Fibroblast of mammary gland (primary cell): ENCODE measurements around the gene HLA-DOA.

ENCODE experiments used
- DNase-seq: peaks from one replicate; pipeline ENCODE4 v3.0.0-alpha.2; 2010; ENCODE audit warnings: low read depth
- H3K4me3 ChIP-seq: 2 replicates; pipeline ENCODE4 v1.5.1; 2011; ENCODE audit warnings: low read depth, mild to moderate bottlenecking, low read length, moderate library complexity; ENCODE audit not compliant: control insufficient read depth
- TF ChIP-seq, protein P1 (sequence below): conservative IDR thresholded peaks from 2 replicates; pipeline ENCODE4 v1.5.1; 2011; ENCODE audit warnings: low read depth, low read length, inconsistent platforms; ENCODE audit not compliant: control insufficient read depth, insufficient read depth

Gene HLA-DOA

DNA sequence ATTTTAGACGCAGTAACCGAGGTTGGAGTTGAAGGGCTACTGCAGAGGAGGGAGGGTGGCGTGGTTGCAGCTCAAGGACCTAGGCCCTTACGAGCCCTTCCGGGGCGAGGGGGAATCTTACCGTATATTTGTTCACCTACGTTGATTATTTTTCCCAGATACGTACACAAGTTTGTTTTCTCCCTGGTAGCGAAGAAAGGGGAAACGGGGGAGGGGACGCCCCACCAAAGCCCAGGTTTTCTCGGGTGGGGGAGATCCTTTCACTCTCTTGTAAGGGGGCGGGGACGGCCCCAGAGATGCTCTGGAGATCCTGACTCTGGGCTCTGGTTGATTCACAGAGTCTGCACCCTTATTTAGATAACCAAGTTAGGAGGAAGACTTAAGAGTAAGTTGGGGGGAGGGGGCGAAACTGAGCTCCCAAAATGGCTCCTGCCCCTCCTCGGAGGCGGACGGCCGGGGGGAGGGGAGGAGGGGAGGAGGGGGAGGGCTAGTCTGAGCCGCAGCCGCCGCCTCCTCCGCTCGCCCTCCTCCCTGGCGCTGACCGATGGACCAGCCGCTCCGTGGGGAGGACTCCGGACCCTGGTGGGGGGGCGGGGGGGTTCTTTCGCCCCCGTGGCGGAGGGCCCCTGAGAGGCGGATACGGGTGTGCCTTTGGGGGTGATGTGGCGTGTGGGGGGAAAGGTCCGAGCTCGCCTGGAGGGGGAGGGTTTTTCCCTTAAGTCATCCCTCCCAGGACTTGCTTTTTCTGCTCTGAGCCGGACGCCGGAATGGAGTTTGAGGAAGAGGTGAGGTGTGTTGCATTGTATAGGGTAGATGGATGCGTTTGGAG lies 38.8 kb downstream of the HLA-DOA start:
- peak; percentile 90 for DNase-seq
- TF ChIP-seq, protein P1, sequence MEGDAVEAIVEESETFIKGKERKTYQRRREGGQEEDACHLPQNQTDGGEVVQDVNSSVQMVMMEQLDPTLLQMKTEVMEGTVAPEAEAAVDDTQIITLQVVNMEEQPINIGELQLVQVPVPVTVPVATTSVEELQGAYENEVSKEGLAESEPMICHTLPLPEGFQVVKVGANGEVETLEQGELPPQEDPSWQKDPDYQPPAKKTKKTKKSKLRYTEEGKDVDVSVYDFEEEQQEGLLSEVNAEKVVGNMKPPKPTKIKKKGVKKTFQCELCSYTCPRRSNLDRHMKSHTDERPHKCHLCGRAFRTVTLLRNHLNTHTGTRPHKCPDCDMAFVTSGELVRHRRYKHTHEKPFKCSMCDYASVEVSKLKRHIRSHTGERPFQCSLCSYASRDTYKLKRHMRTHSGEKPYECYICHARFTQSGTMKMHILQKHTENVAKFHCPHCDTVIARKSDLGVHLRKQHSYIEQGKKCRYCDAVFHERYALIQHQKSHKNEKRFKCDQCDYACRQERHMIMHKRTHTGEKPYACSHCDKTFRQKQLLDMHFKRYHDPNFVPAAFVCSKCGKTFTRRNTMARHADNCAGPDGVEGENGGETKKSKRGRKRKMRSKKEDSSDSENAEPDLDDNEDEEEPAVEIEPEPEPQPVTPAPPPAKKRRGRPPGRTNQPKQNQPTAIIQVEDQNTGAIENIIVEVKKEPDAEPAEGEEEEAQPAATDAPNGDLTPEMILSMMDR: no peak

DNA sequence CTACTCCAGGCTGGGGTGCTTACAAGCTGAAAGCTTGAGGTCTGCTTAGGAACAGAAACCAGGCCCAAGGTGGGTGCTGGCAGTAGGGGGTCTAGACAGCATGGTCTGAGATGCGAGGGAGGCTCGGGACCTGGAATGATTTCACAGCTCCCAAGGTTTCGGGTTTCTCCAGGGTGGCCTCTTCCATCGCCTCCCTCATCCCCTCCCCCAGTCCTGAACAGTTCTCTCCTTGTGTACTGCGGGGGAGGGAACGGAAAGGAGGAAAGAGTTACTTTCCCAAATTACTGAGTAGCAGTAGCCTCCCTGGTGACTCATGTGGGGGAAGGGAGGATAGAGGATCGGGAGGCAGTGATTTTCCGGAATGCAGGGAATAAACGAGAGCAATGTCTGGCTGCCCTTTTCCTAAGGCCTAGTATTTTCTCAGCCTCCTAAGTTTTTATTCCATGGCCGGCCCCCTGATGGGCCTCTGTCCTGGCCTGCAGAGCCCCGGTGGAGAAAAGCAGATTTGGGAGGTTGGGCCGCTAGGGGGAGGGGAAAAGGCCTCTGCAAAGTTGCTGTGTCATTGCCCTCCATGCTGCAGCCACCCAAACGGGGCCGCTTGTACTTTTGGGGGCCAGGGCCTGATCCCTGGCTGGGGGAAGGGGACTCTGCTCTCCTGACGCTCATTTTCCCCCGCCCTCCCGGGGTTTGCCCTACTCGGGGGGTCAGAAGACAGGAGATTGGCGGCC lies 39.5 kb downstream of the HLA-DOA start:
- TF ChIP-seq, protein P1: peak; percentile 12
- peak; percentile 98 for DNase-seq
- peak overlapping the region; percentile 98 for H3K4me3 ChIP-seq

More for the DNA sequence above, 38.8 kb downstream of the HLA-DOA start:
- peak overlapping the region; percentile 98 for H3K4me3 ChIP-seq

DNA sequence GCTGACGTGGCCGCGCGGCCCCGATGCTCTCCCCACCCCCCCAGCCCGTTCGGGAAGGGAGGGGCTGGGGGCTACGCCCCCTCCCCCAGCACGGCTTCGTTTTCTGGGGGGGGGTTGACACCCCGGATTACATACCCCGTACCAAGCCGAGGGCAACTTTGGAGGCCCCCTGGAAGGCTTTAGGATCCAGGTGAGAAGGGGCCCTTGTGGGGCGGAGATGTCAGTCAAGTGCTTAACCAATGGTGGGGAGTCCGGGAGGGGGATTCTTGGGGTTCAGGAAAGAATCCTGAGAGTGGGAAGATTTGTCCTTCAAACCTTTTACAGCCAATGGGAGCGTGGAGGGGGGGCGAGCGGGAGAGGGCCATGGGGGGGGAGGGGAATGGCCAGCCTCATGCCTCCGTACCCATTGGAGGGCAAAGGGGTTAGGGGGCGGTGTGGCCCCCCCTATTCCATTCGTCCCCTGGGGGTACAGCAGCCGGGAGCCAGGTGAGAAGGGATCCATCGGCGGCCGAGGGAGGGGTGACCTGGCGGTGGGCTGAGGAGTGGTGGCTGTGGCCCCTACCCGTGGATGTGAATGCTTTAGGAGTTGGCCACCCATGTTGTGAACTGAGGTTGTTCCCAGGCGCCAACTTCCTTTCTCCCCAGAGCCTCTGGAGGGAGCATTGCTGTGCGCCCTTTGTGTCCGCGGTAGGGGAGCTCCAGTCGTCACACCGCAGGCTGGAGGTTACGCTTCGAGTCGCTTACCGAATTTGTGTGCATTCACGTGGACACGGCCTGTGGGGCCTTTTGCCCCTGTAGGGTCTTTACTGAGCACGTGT lies 40.3 kb downstream of the HLA-DOA start:
- TF ChIP-seq, protein P1: peak; percentile 19
- peak overlapping the region; percentile 98 for H3K4me3 ChIP-seq
- peak; percentile 83 for DNase-seq

DNA sequence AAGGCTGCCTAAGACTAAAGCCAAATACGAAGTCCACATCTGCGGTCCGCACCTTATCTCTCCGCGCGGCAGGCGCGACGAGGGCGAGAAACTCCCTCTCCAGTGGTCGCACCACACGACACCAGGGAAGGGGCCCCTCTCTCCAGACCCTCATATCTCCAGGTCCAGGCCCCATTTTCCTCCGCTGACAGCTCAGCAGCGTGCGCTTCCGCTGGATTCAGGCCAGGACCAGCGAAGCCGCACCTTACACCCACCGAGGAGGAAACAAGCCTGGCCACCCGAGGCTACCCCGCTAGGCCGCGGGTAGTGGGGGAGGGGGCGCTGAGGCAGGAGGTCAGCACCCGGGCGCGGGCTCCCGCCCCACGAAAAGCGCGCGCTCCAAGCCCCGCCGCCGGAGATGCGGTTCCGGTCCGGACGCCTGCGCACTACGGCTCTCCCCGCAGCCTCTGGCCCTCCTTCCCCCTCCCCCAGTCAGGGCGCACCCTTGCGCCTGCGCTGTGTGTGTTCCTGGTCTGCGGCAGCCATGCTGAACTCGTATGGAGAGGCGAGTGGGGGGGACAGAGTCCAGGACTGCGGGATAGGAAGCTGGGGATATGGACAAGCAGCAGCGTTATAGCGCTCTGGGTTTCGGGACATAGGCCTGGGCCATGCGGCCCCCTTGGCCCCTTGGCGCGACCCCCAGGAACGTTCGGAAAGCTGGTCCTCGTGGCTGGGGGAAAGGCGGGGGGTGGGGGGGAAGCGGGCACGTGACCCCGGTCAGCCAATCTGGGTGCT lies 41.1 kb downstream of the HLA-DOA start, which contains the start of gene BRD2:
TSS of gene BRD2 (plus strand) at position 502 of the 774 bp plus-strand sequence. CDS start 4,305 bp downstream, outside the sequence.
- TF ChIP-seq, protein P1: no peak
- H3K4me3 ChIP-seq: peak within 1 kb of the TSS; percentile 98
- DNase-seq: peak; percentile 95

DNA sequence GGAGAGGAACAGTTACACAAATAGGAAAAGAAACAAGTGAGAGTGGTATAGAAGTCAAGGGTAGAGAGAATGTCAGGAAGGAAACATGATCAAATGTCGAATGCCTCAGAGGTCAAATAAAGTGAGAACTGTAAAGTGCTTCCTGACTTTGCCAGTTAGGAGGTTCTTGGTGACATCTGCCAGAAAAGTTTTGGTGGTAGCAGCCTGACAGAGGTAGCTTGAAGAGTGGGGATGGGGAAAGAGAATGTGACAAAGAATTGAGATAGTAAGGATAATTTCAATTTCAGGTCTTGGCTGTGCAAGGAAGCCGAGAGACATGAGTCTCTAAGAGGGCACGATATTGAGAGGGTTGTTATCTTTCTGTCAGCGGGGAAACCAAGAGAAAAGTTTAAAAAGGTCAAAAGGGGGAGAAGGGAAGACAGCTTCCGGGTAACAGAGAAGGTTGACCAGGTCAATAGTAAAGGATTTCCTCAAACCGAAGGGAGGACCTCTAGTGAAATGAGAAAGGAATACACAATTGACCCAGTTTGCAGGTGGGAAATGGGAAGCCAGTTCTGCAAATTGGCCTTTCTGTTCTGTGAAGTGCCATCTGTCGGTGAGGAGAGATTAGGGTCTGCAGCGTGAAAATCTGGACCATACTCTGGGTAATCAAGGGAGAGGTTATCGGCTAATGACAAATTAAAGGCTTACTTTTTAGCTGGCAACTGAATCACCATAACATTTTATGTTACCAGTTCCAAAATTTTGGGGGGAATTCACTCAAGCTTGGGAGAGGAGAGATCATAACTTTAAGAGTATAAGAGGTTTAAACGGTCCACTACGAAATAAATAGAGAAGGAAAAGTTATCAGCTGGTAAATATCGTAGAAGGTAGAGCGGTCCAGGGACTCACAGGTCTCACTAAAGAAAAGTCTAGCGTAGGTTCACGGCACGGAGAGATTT lies 42.0 kb downstream of the HLA-DOA start:
- TF ChIP-seq, protein P1: peak; percentile 69
- H3K4me3 ChIP-seq: peak overlapping the region; percentile 98
- DNase-seq: peak; percentile 64
